GM19397 (cell line): ENCODE results near the gene STK16.
"Not testable (repeated sequence)": the region's sequence is repeated elsewhere in the genome, so short reads cannot be mapped to it uniquely, and the experiment has no call there.

Source experiments
- ATAC-seq: cut with Tn5 transposase; IDR thresholded peaks from one replicate; pipeline ENCODE4 v1.9.1; 2021; ENCODE audit warnings: mild to moderate bottlenecking, moderate library complexity; ENCODE audit not compliant: unreplicated experiment

Gene STK16

GRCh38 chr2:219243291-219243761 lies 2.0 kb upstream of the STK16 start:
- no peak for ATAC-seq

- no peak for ATAC-seq
Observed at GRCh38 chr2:219244789-219245147, 511 bp upstream of the STK16 start.

- no peak for ATAC-seq
Observed at GRCh38 chr2:219245899-219246230, 586 bp downstream of the STK16 start.

- no peak for ATAC-seq
Observed at GRCh38 chr2:219246559-219246958, 1.3 kb downstream of the STK16 start.

GRCh38 chr2:219247678-219248642 lies 2.7 kb downstream of the STK16 start:
- ATAC-seq: no peak

- no peak for ATAC-seq
Observed at GRCh38 chr2:219248845-219249202, 3.5 kb downstream of the STK16 start.

GRCh38 chr2:219249203-219249980 lies 4.1 kb downstream of the STK16 start:
- ATAC-seq: peak; percentile 37

GRCh38 chr2:219250049-219250781 lies 4.9 kb downstream of the STK16 start:
- no peak for ATAC-seq

- ATAC-seq: no peak
Observed at GRCh38 chr2:219251656-219252055, 6.4 kb downstream of the STK16 start.

- ATAC-seq: no peak
Observed at GRCh38 chr2:219252084-219252483, 6.8 kb downstream of the STK16 start.

- ATAC-seq: no peak
Observed at GRCh38 chr2:219252570-219252899, 7.3 kb downstream of the STK16 start.

- peak; percentile 4 for ATAC-seq
Observed at GRCh38 chr2:219252900-219253752, 7.8 kb downstream of the STK16 start, which contains the start of gene TUBA4B. TUBA4B (plus strand) TSS chr2:219253243; CDS start chr2:219253408, 165 bp downstream.

- peak; percentile 48 for ATAC-seq
Observed at GRCh38 chr2:219253753-219254589, 8.7 kb downstream of the STK16 start, which contains the start of gene TUBA4A. TUBA4A (minus strand) TSS chr2:219253918; CDS start chr2:219253858, 60 bp downstream.

GRCh38 chr2:219254590-219255201 lies 9.4 kb downstream of the STK16 start:
- peak; percentile 15 for ATAC-seq

GRCh38 chr2:219258942-219259341 lies 13.7 kb downstream of the STK16 start:
- ATAC-seq: not testable (repeated sequence)

GRCh38 chr2:219261024-219261855 lies 16.0 kb downstream of the STK16 start:
- no peak for ATAC-seq

GRCh38 chr2:219266232-219266631 lies 21.0 kb downstream of the STK16 start:
- ATAC-seq: no peak

- ATAC-seq: no peak
Observed at GRCh38 chr2:219266886-219267285, 21.6 kb downstream of the STK16 start.
